Measurements from ENCODE around the gene KIAA1217. TPM values are rescaled to one million over a fixed set of nuclear protein-coding genes. Genes with fewer than 3 reads are reported as not detected.

The KIAA1217 gene
- total and polyA plus RNA-seq, 2 of the 4 experiments (the other 2 are of a cell fraction), result 3.4 to 4.4 TPM

DNA sequence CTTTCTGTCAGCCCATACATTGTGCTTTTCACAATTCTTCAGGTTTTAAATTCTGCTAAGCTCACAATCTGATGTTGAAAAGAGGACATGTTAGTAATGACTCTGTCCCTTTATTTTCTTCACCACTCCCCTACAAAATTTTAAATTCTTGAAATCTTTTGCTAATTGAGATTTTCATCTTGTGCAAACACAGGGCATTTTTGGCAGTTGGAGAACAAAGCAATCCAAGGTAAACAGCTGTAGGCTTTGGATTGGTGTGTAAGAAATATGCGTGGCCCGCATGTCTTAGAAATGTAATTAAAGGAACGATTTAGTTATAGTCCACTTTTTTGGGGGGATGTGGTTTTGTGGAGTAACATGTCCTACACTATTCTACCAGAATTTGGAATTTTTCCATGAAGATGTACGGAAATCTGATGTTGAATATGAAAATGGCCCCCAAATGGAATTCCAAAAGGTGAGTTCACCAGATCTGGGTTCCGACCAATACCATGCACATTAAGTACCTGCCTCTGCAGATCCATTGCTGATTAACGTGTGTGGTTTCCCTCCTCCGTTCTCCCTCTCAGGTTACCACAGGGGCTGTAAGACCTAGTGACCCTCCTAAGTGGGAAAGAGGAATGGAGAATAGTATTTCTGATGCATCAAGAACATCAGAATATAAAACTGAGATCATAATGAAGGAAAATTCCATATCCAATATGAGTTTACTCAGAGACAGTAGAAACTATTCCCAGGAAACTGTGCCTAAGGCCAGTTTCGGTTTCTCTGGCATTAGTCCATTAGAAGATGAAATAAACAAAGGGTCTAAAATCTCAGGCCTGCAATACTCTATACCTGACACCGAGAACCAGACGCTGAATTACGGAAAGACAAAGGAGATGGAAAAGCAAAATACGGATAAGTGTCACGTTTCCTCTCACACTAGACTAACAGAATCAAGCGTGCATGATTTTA lies 333.7 kb downstream of the KIAA1217 start:
- intact Hi-C loops (cut with micrococcal nuclease), result no loop called here
- no peak overlapping the region for H2BK120ac ChIP-seq (ENCODE audit: low read depth, low read length)
- no peaks in the 10 kb centered on the region for H3K9me3 ChIP-seq (ENCODE audit: control insufficient read depth, insufficient read depth, low read length)
- no TSS peak for BruUV-seq (replicated peaks)
- H3K4ac ChIP-seq (ENCODE audit: low read depth, low read length), result no peak overlapping the region
- H3K36me3 ChIP-seq (ENCODE audit: control insufficient read depth, insufficient read depth, low read length), result peaks cover 20% of the 10 kb centered on the region
- dilution Hi-C loops (cut with HindIII; ENCODE audit: low sequenced_read_pairs, unreplicated experiment), result no loop called here
- no peak overlapping the region for H4K5ac ChIP-seq (ENCODE audit: low read depth, low read length)
- ChIA-PET POLR2A (ENCODE audit: unreplicated experiment) (no interaction called here), CTCF (no interaction called here)
- in situ Hi-C loops (cut with MboI; ENCODE audit: low sequenced_read_pairs), result no loop called here
- H2AK5ac ChIP-seq (ENCODE audit: low read depth, low read length), result no peak overlapping the region
- H2AFZ ChIP-seq (replicated peaks; ENCODE audit: low read length, poor library complexity), result no peak overlapping the region
- H3K4me3 ChIP-seq (ENCODE audit: insufficient read depth, low read depth, low read length), result no peak overlapping the region
- no peak overlapping the region for H2BK5ac ChIP-seq (ENCODE audit: low read depth, low read length, poor library complexity, severe bottlenecking)
- ATAC-seq (ENCODE audit: low read depth) (no peak), DNase-seq (no peak)
- no peak overlapping the region for H2BK20ac ChIP-seq (ENCODE audit: low read depth, low read length)
- TF ChIP-seq RFX5 (IDR thresholded peaks at IDR 0.05; ENCODE audit: low read depth, low read length), result no peak
- no peak for TF ChIP-seq SMC3 (IDR thresholded peaks at IDR 0.05; ENCODE audit: low read depth, low read length)
- TF ChIP-seq NFE2L2 (IDR thresholded peaks at IDR 0.05; ENCODE audit: low read depth, low read length), result no peak
- no peak for TF ChIP-seq RAD21 (IDR thresholded peaks at IDR 0.05; ENCODE audit: low read length)
- no peak for TF ChIP-seq MAFK (IDR thresholded peaks at IDR 0.05; ENCODE audit: low read depth, low read length)
- no peak for TF ChIP-seq CHD1 (IDR thresholded peaks at IDR 0.05; ENCODE audit: low read depth, low read length)
- TF ChIP-seq, protein P1, sequence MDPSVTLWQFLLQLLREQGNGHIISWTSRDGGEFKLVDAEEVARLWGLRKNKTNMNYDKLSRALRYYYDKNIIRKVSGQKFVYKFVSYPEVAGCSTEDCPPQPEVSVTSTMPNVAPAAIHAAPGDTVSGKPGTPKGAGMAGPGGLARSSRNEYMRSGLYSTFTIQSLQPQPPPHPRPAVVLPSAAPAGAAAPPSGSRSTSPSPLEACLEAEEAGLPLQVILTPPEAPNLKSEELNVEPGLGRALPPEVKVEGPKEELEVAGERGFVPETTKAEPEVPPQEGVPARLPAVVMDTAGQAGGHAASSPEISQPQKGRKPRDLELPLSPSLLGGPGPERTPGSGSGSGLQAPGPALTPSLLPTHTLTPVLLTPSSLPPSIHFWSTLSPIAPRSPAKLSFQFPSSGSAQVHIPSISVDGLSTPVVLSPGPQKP (IDR thresholded peaks at IDR 0.05; ENCODE audit: borderline replicate concordance, low read depth, low read length), result no peak
- no peak for TF ChIP-seq BHLHE40 (IDR thresholded peaks at IDR 0.05; ENCODE audit: low read depth, low read length)
- TF ChIP-seq RCOR1 (IDR thresholded peaks at IDR 0.05; ENCODE audit: insufficient replicate concordance, low read length), result no peak
- no peak for TF ChIP-seq POLR2A (IDR thresholded peaks at IDR 0.05; ENCODE audit: low read depth, low read length)
- TF ChIP-seq, protein P2, sequence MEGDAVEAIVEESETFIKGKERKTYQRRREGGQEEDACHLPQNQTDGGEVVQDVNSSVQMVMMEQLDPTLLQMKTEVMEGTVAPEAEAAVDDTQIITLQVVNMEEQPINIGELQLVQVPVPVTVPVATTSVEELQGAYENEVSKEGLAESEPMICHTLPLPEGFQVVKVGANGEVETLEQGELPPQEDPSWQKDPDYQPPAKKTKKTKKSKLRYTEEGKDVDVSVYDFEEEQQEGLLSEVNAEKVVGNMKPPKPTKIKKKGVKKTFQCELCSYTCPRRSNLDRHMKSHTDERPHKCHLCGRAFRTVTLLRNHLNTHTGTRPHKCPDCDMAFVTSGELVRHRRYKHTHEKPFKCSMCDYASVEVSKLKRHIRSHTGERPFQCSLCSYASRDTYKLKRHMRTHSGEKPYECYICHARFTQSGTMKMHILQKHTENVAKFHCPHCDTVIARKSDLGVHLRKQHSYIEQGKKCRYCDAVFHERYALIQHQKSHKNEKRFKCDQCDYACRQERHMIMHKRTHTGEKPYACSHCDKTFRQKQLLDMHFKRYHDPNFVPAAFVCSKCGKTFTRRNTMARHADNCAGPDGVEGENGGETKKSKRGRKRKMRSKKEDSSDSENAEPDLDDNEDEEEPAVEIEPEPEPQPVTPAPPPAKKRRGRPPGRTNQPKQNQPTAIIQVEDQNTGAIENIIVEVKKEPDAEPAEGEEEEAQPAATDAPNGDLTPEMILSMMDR (conservative IDR thresholded peaks at IDR 0.05; ENCODE audit: low read depth, low read length), result no peak
- no peak for TF ChIP-seq MAZ (IDR thresholded peaks at IDR 0.05; ENCODE audit: borderline replicate concordance, low read depth, low read length)
- no peaks in the 10 kb centered on the region for H4K20me1 ChIP-seq (ENCODE audit: insufficient read depth, low read length)
- H3K27ac ChIP-seq (ENCODE audit: insufficient read depth, low read length), result no peak overlapping the region
- no peak overlapping the region for H2BK15ac ChIP-seq (ENCODE audit: low read depth, low read length)
- no peak overlapping the region for H3K56ac ChIP-seq (ENCODE audit: extremely low read depth, insufficient read depth, low read length)
- no peaks in the 10 kb centered on the region for H3K4me1 ChIP-seq (ENCODE audit: control insufficient read depth, insufficient read depth, low read length)
- no peak overlapping the region for H3K23ac ChIP-seq (ENCODE audit: low read depth, low read length)
- H3K9me1 ChIP-seq (ENCODE audit: insufficient read depth, low read length), result 0 out of 2 replicates have a peak, but pooled peaks cover 3% of the 10 kb centered on the region
- H3K9ac ChIP-seq (ENCODE audit: low read depth, low read length), result no peak overlapping the region
- H4K8ac ChIP-seq (ENCODE audit: low read depth in 2 of 2, low read length in 2 of 2), result no peak overlapping the region
- H3K27me3 ChIP-seq (ENCODE audit: control insufficient read depth, insufficient read depth, low read length), result no peaks in the 10 kb centered on the region
- H4K91ac ChIP-seq (ENCODE audit: insufficient read depth, low read depth, low read length), result no peak overlapping the region
- no peak overlapping the region for H3K18ac ChIP-seq (ENCODE audit: low read depth, low read length)
- H2AK9ac ChIP-seq (replicated peaks; ENCODE audit: low read depth, low read length, poor library complexity), result no peak overlapping the region
- no peak overlapping the region for H3K4me2 ChIP-seq (ENCODE audit: low read depth, low read length)
- H3K79me1 ChIP-seq (ENCODE audit: low read depth in 1 of 2, low read length in 2 of 2), result no peaks in the 10 kb centered on the region
- WGBS, 2 experiments (ENCODE audit: extremely low coverage in 2 of 2, insufficient read length in 1 of 2), result 43% methylated on average over 1 of the region's 14 CpGs; no CpG with 5 or more reads in 1 of the 2 experiments
- no peak overlapping the region for H3K14ac ChIP-seq (replicated peaks; ENCODE audit: low read depth, low read length)
